ENCODE measurements around the gene TNRC6B. TPM values are rescaled to one million over a fixed set of nuclear protein-coding genes. Genes with fewer than 3 reads are reported as not detected.

TNRC6B gene
- total and polyA plus RNA-seq, 2 experiments from 2014 or later = 46.9 to 87.8 TPM

DNA sequence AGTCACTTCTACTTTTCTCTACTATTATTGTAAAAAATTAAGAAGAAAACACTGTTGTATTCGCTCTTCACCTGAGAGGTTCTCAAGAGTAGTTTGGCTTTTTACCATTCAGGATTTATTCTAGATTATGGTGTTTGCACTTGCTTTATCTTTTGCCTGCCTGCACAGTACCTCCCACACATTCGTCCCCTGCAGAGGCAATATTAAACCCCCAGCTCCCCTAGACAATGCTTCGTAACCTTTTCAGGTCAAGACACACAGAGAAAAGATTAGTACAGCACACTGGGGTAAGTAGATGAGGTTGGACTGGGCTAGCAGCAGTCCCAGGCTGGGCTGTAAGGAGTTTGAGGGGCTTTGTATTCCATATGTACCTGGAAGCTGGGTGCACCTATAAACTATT lies 62.4 kb downstream of the TNRC6B start (continued):
- no peak for TF ChIP-seq JUNB (IDR thresholded peaks at IDR 0.05; ENCODE audit: unreplicated experiment)
- no peak for TF ChIP-seq CREB1 (CRISPR knock-in tag; IDR thresholded peaks at IDR 0.05; ENCODE audit: low read depth)
- TF ChIP-seq, protein P1, sequence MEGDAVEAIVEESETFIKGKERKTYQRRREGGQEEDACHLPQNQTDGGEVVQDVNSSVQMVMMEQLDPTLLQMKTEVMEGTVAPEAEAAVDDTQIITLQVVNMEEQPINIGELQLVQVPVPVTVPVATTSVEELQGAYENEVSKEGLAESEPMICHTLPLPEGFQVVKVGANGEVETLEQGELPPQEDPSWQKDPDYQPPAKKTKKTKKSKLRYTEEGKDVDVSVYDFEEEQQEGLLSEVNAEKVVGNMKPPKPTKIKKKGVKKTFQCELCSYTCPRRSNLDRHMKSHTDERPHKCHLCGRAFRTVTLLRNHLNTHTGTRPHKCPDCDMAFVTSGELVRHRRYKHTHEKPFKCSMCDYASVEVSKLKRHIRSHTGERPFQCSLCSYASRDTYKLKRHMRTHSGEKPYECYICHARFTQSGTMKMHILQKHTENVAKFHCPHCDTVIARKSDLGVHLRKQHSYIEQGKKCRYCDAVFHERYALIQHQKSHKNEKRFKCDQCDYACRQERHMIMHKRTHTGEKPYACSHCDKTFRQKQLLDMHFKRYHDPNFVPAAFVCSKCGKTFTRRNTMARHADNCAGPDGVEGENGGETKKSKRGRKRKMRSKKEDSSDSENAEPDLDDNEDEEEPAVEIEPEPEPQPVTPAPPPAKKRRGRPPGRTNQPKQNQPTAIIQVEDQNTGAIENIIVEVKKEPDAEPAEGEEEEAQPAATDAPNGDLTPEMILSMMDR (conservative IDR thresholded peaks at IDR 0.05; ENCODE audit: low read depth in 2 of 2) = no peak
- TF ChIP-seq ZNF331 (CRISPR knock-in tag; IDR thresholded peaks at IDR 0.05; ENCODE audit: low read depth) = no peak

- H4K20me1 ChIP-seq (replicated peaks; ENCODE audit: insufficient read depth) = peaks cover 57% of the 10 kb centered on the region
- peaks cover 100% of the 10 kb centered on the region for H3K79me2 ChIP-seq (replicated peaks; ENCODE audit: insufficient read depth)
- H3F3A ChIP-seq (replicated peaks; ENCODE audit: low read depth) = no peaks in the 10 kb centered on the region; the same call in 1 of the 2 replicates
- DNase-seq (ENCODE audit: low spot score) (no peak), ATAC-seq (no peak)
- peaks cover 30% of the 10 kb centered on the region for H3K4me1 ChIP-seq (ENCODE audit: insufficient read depth)
- Mint-ChIP-seq H3K27me3 (ENCODE audit: insufficient read depth, low read depth, poor library complexity) (peaks cover 8% of the 10 kb centered on the region), H3K36me3 (ENCODE audit: low read depth) (peaks cover 4% of the 10 kb centered on the region; the same call in 2 of the 3 replicates), H3K27ac (peak overlapping the region; percentile 86), H3K4me1 (peaks cover 59% of the 10 kb centered on the region), H3K4me3 (no peak overlapping the region), H3K9me3 (no peaks in the 10 kb centered on the region)
- H2AFZ ChIP-seq = no peak overlapping the region
- no peaks in the 10 kb centered on the region for H3K9me2 ChIP-seq (ENCODE audit: insufficient read depth)
- no peak overlapping the region for H3K4me2 ChIP-seq
- TF ChIP-seq, protein P2, sequence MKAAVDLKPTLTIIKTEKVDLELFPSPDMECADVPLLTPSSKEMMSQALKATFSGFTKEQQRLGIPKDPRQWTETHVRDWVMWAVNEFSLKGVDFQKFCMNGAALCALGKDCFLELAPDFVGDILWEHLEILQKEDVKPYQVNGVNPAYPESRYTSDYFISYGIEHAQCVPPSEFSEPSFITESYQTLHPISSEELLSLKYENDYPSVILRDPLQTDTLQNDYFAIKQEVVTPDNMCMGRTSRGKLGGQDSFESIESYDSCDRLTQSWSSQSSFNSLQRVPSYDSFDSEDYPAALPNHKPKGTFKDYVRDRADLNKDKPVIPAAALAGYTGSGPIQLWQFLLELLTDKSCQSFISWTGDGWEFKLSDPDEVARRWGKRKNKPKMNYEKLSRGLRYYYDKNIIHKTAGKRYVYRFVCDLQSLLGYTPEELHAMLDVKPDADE (IDR thresholded peaks at IDR 0.05) = no peak
- TF ChIP-seq ZNF331 (CRISPR knock-in tag; IDR thresholded peaks at IDR 0.05; ENCODE audit: low read depth) = no peak
- TF ChIP-seq, protein P1 (conservative IDR thresholded peaks at IDR 0.05; ENCODE audit: low read depth in 2 of 2) = no peak
- no peak for TF ChIP-seq ZNF462 (CRISPR knock-in tag; IDR thresholded peaks at IDR 0.05)
- no peaks in the 10 kb centered on the region for H3K36me3 ChIP-seq (ENCODE audit: insufficient read depth)
- no peak overlapping the region for H3K4me3 ChIP-seq
- H3K27me3 ChIP-seq (ENCODE audit: insufficient read depth) = no peaks in the 10 kb centered on the region
- 0 out of 2 replicates have a peak overlapping the region, but pooled peaks have one; percentile 16 for H3K27ac ChIP-seq (ENCODE audit: low read depth)
Observed at GRCh38 chr22:40240686-40241085, 63.0 kb downstream of the TNRC6B start.

Data from GM23338 (cell line).